Common myeloid progenitor, CD34-positive (primary cell): Measurements from ENCODE around the gene PEDS1.
A peak's percentile ranks its signal among the peaks of the same experiment; 100 is the strongest.

Source experiments
- CTCF ChIA-PET: fragments of 350-600 bp; sonication (Branson Sonifier 250); formaldehyde crosslinking; loops from one replicate; lab custom pipeline; 2021; ENCODE audit warnings: antibody characterized with exemption; lab: Charles Lee
- POLR2A ChIA-PET: fragments of 350-600 bp; sonication (Branson Sonifier 250); formaldehyde crosslinking; loops from one replicate; lab custom pipeline; 2021; ENCODE audit warnings: antibody characterized with exemption; lab: Charles Lee
- DNase-seq, 3 donors: peaks; one replicate each; pipeline versions ENCODE4 v3.0.0 to v3.0.0-alpha.2; 2013
- H3K27ac ChIP-seq, 2 experiments: 1 replicate in 1 of 2; 2 replicates in 1 of 2; pipeline ENCODE4 v1.7.0; 2013; ENCODE audit warnings: inconsistent platforms in 2 of 2, low read length in 2 of 2, mild to moderate bottlenecking in 2 of 2, low read depth in 1 of 2, moderate library complexity in 1 of 2; ENCODE audit not compliant: severe bottlenecking in 2 of 2, insufficient read depth in 1 of 2, poor library complexity in 1 of 2
- H3K27me3 ChIP-seq, 5 experiments: replicated peaks in 2 of 5; 1 replicate in 3 of 5; 2 replicates in 2 of 5; pipeline versions ENCODE4 v1.6.1 to v1.7.0; 2013; ENCODE audit warnings: low read length in 4 of 5, mild to moderate bottlenecking in 2 of 5, moderate library complexity in 2 of 5, inconsistent platforms in 1 of 5; ENCODE audit not compliant: insufficient read depth in 5 of 5, control insufficient read depth in 4 of 5
- H3K36me3 ChIP-seq, 4 experiments: 1 replicate in 2 of 4; 2 replicates in 2 of 4; pipeline versions ENCODE4 v1.6.1 to v1.7.0; 2013; ENCODE audit warnings: low read length in 3 of 4, control low read depth in 1 of 4, mild to moderate bottlenecking in 1 of 4; ENCODE audit not compliant: control insufficient read depth in 4 of 4, insufficient read depth in 4 of 4
- H3K4me1 ChIP-seq, 4 experiments: 1 replicate in 3 of 4; 2 replicates in 1 of 4; pipeline versions ENCODE4 v1.6.1 to v1.7.1; 2013; ENCODE audit warnings: low read length in 3 of 4, mild to moderate bottlenecking in 3 of 4, control low read depth in 1 of 4, inconsistent platforms in 1 of 4, moderate library complexity in 1 of 4; ENCODE audit not compliant: control insufficient read depth in 4 of 4, insufficient read depth in 4 of 4; ENCODE audit errors: control extremely low read depth in 1 of 4
- H3K4me3 ChIP-seq, 7 experiments: 1 replicate in 4 of 7; 2 replicates in 3 of 7; pipeline versions ENCODE4 v1.5.1 to v1.7.0; 2013; ENCODE audit warnings: mild to moderate bottlenecking in 7 of 7, low read length in 6 of 7, moderate library complexity in 6 of 7, inconsistent platforms in 2 of 7, low read depth in 2 of 7, control low read depth in 1 of 7; ENCODE audit not compliant: insufficient read depth in 4 of 7, control insufficient read depth in 1 of 7; ENCODE audit errors: extremely low read depth in 1 of 7
- H3K9me3 ChIP-seq, 5 experiments: 1 replicate in 4 of 5; 2 replicates in 1 of 5; pipeline versions ENCODE4 v1.6.1 to v1.7.1; 2013; ENCODE audit warnings: low read length in 4 of 5, mild to moderate bottlenecking in 2 of 5, inconsistent platforms in 1 of 5, low read depth in 1 of 5, moderate library complexity in 1 of 5; ENCODE audit not compliant: control insufficient read depth in 4 of 5, insufficient read depth in 2 of 5; ENCODE audit errors: control extremely low read depth in 1 of 5
- WGBS: methylation state at CpG from one replicate; pipeline ENCODE4 v1.1.5; 2013; ENCODE audit not compliant: insufficient coverage; 5-methylcytosine and 5-hydroxymethylcytosine counted together

The PEDS1 gene

DNA sequence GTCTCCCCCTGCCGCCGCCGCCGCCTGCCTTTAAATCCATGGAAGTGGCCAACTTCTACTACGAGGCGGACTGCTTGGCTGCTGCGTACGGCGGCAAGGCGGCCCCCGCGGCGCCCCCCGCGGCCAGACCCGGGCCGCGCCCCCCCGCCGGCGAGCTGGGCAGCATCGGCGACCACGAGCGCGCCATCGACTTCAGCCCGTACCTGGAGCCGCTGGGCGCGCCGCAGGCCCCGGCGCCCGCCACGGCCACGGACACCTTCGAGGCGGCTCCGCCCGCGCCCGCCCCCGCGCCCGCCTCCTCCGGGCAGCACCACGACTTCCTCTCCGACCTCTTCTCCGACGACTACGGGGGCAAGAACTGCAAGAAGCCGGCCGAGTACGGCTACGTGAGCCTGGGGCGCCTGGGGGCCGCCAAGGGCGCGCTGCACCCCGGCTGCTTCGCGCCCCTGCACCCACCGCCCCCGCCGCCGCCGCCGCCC, 37.6 kb upstream of the PEDS1 start:
- peaks cover 0 to 15% (median 4%) of the 10 kb centered on the region in 4 experiments for H3K36me3 ChIP-seq
- no peaks in the 10 kb centered on the region for H3K9me3 ChIP-seq
- no peaks in the 10 kb centered on the region for H3K27me3 ChIP-seq
- H3K27ac ChIP-seq: peak overlapping the region in 1 of 2 experiments; percentile 91
- DNase-seq: peak in 2 of 3 donors; percentile 55 to 71
- ChIA-PET CTCF (interaction anchor here (0.6 to 14.7 kb wide), 7 partner anchors 9 to 274 kb away, joined by 3 to 262 read pairs (median 3); no protein-coding TSS in a partner anchor), POLR2A (interaction anchor here (0.6 to 2.1 kb wide), 7 partner anchors 79 to 270 kb away, joined by 3 to 8 read pairs (median 3); no protein-coding TSS in a partner anchor)
- peaks cover 2 to 48% (median 39%) of the 10 kb centered on the region in 4 experiments for H3K4me1 ChIP-seq
- peak overlapping the region; percentile 79 to 91 (median 85) for H3K4me3 ChIP-seq
- WGBS: 0% methylated on average over 40 of the region's 69 CpGs

DNA sequence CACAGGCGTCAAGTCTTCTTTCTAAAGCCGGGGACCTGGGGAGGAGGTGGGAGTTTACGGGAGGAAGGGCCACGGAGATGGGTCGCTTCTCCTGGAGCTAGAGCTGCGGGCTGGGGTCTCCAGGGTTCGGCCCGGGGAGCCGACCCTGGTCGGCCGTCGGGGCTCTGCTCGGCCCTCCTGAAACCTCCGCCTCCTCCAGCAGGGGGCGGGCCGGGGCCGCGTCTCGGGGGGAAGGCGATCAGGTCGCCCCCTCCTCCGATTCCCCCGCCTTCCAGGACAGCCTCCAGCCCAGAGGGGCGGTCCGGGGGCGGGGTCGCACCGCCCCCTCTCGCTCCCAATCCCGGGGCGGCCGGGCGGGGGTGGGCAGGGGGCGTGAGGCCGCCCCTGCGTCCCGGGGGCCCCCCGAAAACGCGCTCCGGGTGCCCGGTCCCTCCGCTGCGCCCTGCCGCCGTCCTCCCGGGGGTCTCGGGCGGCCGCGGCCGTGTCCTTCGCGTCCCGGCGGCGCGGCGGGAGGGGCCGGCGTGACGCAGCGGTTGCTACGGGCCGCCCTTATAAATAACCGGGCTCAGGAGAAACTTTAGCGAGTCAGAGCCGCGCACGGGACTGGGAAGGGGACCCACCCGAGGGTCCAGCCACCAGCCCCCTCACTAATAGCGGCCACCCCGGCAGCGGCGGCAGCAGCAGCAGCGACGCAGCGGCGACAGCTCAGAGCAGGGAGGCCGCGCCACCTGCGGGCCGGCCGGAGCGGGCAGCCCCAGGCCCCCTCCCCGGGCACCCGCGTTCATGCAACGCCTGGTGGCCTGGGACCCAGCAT, 36.9 kb upstream of the PEDS1 start, which contains the start of gene CEBPB:
Gene CEBPB, plus strand, starts transcription at position 580 of the 814 bp plus-strand sequence. Its CDS starts 204 bp downstream, at position 784.
- Histone ChIP-seq H3K9me3 (no peaks in the 10 kb centered on the region), H3K27ac (peak within 1 kb of the TSS; percentile 66 to 91), H3K4me1 (peaks cover 2 to 48% (median 39%) of the 10 kb centered on the region in 4 experiments), H3K36me3 (peaks cover 0 to 15% (median 4%) of the 10 kb centered on the region in 4 experiments), H3K27me3 (no peaks in the 10 kb centered on the region), H3K4me3 (peak within 1 kb of the TSS; percentile 79 to 91 (median 85))
- DNase-seq: peak; percentile 83 to 91 (median 90)
- POLR2A ChIA-PET: interaction anchor here (0.6 to 2.1 kb wide), 3 partner anchors 80 to 266 kb away, joined by 3 to 8 read pairs (median 3); no protein-coding TSS in a partner anchor
- CTCF ChIA-PET: interaction anchor here (0.5 to 14.7 kb wide), 10 partner anchors 10 to 389 kb away, joined by 3 to 262 read pairs (median 4); no protein-coding TSS in a partner anchor
- under 1% methylated on average over 61 of the region's 89 CpGs for WGBS

DNA sequence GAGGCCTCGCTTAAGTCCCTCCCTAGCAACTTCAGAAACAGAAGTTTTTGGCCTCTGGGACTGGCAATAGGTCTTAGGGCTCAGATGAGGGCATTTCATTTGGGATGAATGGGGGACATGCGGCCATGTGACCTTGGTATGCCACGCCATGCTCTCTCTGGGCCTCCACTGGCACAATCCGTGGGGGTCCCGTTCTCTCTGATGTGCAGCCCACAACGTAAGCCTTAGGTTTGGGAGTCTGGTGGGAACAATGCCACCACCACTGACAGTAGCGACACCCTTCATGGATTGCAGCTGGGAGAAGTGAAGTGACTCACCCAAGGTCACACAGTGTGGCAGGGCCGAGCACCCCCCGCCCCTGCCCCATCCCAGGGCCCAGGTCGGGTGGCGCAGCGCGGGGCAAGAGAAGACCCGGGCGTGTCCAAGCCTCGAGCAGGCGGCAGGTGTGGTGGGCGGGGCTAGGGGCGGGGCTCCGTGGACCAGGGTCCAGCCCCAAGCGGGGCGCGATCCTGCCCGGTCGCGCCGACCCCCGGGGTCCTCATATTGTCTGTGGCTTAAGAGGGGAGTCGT, 36.2 kb upstream of the PEDS1 start:
- no peaks in the 10 kb centered on the region for H3K27me3 ChIP-seq
- peak overlapping the region in 4 of 7 experiments; percentile 19 to 91 (median 59) for H3K4me3 ChIP-seq
- DNase-seq: peak in 2 of 3 donors; percentile 58 to 59
- POLR2A ChIA-PET: no interaction called here
- H3K9me3 ChIP-seq: no peaks in the 10 kb centered on the region
- CTCF ChIA-PET: interaction anchor here (0.9 to 14.7 kb wide), 11 partner anchors 72 to 390 kb away, joined by 3 to 262 read pairs (median 4); no protein-coding TSS in a partner anchor
- peaks cover 0 to 14% (median 3%) of the 10 kb centered on the region in 4 experiments for H3K36me3 ChIP-seq
- peaks cover 2 to 46% (median 36%) of the 10 kb centered on the region in 4 experiments for H3K4me1 ChIP-seq
- peak overlapping the region in 1 of 2 experiments; percentile 91 for H3K27ac ChIP-seq
- WGBS: 66% methylated on average over 19 of the region's 29 CpGs

DNA sequence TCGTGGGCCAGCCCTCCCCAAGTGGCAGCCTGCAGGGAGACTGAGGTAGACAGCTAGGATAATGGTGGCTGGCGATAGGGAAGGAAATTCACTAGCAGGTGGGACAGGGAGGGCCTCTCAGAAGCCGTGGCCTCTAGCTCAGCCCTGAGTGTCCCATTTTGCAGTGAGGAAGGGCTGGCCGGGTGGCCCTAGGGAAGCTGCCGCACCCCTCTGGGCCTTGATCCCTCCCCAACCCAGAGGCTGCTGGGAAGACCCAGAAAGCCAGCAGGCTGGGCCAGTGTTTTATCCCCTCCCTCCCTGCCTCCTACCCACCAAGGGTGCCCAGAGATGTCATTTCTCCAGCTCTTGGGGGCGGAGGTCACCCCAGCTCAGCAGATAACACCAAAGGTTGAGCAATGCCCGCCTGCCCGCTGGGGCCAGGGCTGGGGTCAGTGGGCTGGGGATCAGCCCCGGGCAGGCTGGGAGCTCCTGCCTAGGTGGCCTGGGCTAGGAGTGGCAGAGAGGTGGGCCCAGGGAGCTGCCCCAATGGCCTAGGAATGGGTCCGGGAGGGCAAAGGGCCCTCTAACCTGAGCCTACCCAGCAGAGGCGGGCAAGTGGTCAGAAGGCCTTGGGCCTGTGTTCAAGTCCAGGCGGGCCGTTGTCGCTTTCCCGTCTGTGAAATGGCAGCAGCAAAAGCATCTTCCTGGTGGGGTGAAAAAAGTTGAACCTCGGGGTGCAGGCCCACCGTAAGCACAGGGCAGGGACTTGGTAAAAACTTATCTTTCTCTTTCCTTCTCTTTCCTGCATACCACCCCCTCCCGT, 35.6 kb upstream of the PEDS1 start:
- Histone ChIP-seq H3K36me3 (peaks cover 0 to 7% (median 1%) of the 10 kb centered on the region in 4 experiments), H3K9me3 (no peaks in the 10 kb centered on the region), H3K4me3 (no peak overlapping the region), H3K4me1 (peaks cover 2 to 39% (median 30%) of the 10 kb centered on the region in 4 experiments), H3K27ac (no peak overlapping the region), H3K27me3 (no peaks in the 10 kb centered on the region)
- 83% methylated on average over 11 of the region's 18 CpGs for WGBS
- no peak for DNase-seq
- POLR2A ChIA-PET: interaction anchor here (0.8 kb wide), 1 partner anchor 96 kb away, joined by 3 read pairs; no protein-coding TSS in a partner anchor
- CTCF ChIA-PET: interaction anchor here (0.8 to 14.7 kb wide), 22 partner anchors 10 to 395 kb away, joined by 3 to 262 read pairs (median 4); no protein-coding TSS in a partner anchor

DNA sequence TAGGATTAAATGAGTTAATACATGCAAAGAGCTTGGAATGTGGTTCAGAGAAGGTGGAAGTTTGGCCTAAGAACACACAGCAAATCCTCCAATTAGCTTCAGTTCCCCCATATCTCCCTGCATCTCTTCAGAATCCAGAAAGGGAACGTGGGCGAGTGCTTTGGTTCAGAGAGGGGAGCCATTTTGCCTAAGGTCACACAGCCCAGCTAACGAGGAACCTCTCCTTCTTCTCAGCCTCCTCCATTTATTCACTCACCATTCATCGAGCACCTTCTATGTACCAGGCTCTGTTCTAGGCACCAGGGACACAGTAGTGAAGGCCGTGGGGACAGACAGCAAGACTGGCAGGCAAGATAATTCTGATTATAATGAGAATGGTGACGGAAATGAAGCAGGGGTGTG, 34.8 kb upstream of the PEDS1 start:
- H3K4me3 ChIP-seq: no peak overlapping the region
- ChIA-PET CTCF (interaction anchor here (0.8 to 14.7 kb wide), 23 partner anchors 9 to 396 kb away, joined by 3 to 262 read pairs (median 5); no protein-coding TSS in a partner anchor), POLR2A (no interaction called here)
- 96% methylated on average over 4 of the region's 6 CpGs for WGBS
- no peak overlapping the region for H3K27ac ChIP-seq
- no peaks in the 10 kb centered on the region for H3K36me3 ChIP-seq
- no peaks in the 10 kb centered on the region for H3K27me3 ChIP-seq
- H3K9me3 ChIP-seq: no peaks in the 10 kb centered on the region
- H3K4me1 ChIP-seq: peaks cover 2 to 31% (median 22%) of the 10 kb centered on the region in 4 experiments
- no peak for DNase-seq

DNA sequence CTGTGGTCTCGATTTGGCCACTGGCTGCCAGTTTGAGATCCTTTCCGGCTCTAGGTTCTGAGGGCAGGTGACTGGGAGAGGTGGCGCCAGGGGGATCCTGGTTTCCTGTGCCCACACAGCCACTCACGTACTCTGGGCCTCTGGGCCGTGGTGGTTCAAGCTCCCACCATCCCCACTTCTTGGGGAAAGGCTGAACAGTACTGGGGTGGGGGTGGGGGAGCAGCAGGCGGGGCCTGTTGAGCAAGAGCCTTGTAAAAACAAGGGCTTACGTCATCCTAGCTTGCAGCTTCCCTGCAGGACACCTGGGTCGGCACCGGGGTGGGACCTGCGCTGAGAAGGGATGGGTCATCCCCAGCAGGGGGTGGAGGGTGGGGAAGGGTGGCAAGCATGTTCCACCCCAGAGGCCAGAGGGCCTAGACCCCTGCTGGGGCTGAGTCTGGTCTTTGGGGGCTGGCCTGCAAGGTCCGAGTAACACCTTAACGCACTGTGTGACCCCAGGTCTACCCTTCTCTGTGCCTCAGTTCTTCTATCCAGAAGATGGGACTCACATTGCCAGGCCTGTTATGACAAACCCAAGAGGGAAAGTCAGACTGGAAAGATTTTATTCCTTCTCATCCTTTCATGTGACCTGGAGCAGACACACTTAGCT, 34.0 kb upstream of the PEDS1 start:
- H3K36me3 ChIP-seq: no peaks in the 10 kb centered on the region
- WGBS: 89% methylated on average over 9 of the region's 12 CpGs
- H3K27me3 ChIP-seq: no peaks in the 10 kb centered on the region
- H3K4me3 ChIP-seq: no peak overlapping the region
- POLR2A ChIA-PET: no interaction called here
- H3K4me1 ChIP-seq: peaks cover 2 to 24% (median 14%) of the 10 kb centered on the region in 4 experiments
- CTCF ChIA-PET: interaction anchor here (0.6 to 14.7 kb wide), 23 partner anchors 8 to 401 kb away, joined by 3 to 262 read pairs (median 4); no protein-coding TSS in a partner anchor
- peak in 1 of 3 donors; percentile 22 for DNase-seq
- H3K9me3 ChIP-seq: no peaks in the 10 kb centered on the region
- H3K27ac ChIP-seq: no peak overlapping the region
